ENCODE measurements around the gene SSX2IP. TPM values are rescaled to one million over a fixed set of nuclear protein-coding genes. Genes with fewer than 3 reads are reported as not detected.

The SSX2IP gene
- total and polyA plus RNA-seq, 2 experiments from 2014 or later: 23.2 to 28.4 TPM

GRCh38 chr1:84690397-84691121 lies at the start of gene SSX2IP (continued):
- no peak for TF ChIP-seq REST (IDR thresholded peaks at IDR 0.05; ENCODE audit: unreplicated experiment)

GRCh38 chr1:84738237-84738636 lies 48.0 kb upstream of the SSX2IP start:
- Histone ChIP-seq H3K36me3 (ENCODE audit: insufficient read depth) (no peaks in the 10 kb centered on the region), H3F3A (replicated peaks; ENCODE audit: low read depth) (no peaks in the 10 kb centered on the region; the same call in 1 of the 2 replicates), H3K4me1 (ENCODE audit: insufficient read depth) (peaks cover 36% of the 10 kb centered on the region), H4K20me1 (replicated peaks; ENCODE audit: insufficient read depth) (no peaks in the 10 kb centered on the region), H3K4me3 (no peak overlapping the region), H3K9me2 (ENCODE audit: insufficient read depth) (no peaks in the 10 kb centered on the region), H3K4me2 (no peak overlapping the region), H3K27ac (ENCODE audit: low read depth) (no peak overlapping the region), H2AFZ (peak overlapping the region; percentile 95), H3K27me3 (ENCODE audit: insufficient read depth) (no peaks in the 10 kb centered on the region), H3K79me2 (replicated peaks; ENCODE audit: insufficient read depth) (no peaks in the 10 kb centered on the region)
- H3K36me3 Mint-ChIP-seq (ENCODE audit: low read depth): peaks cover 2% of the 10 kb centered on the region; the same call in 1 of the 3 replicates
- no peak overlapping the region for H3K4me3 Mint-ChIP-seq
- H3K27ac Mint-ChIP-seq: no peak overlapping the region
- peaks cover 35% of the 10 kb centered on the region for H3K4me1 Mint-ChIP-seq
- no peaks in the 10 kb centered on the region; the same call in 1 of the 3 replicates for H3K9me3 Mint-ChIP-seq
- ATAC-seq: peak; percentile 66
- DNase-seq (ENCODE audit: low spot score): peak; percentile 26
- H3K27me3 Mint-ChIP-seq (ENCODE audit: insufficient read depth, low read depth, poor library complexity): no peaks in the 10 kb centered on the region
- no peak for TF ChIP-seq ZNF331 (CRISPR knock-in tag; IDR thresholded peaks at IDR 0.05; ENCODE audit: low read depth)
- no peak for TF ChIP-seq ZNF462 (CRISPR knock-in tag; IDR thresholded peaks at IDR 0.05)
- TF ChIP-seq STAT1 (IDR thresholded peaks at IDR 0.05; ENCODE audit: unreplicated experiment): no peak
- no peak for TF ChIP-seq ZNF114 (CRISPR knock-in tag; IDR thresholded peaks at IDR 0.05)
- TF ChIP-seq ETS1 (IDR thresholded peaks at IDR 0.05): no peak
- no peak for TF ChIP-seq POLR2AphosphoS5 (IDR thresholded peaks at IDR 0.05; ENCODE audit: low read depth)
- no peak for TF ChIP-seq NANOG (IDR thresholded peaks at IDR 0.05; ENCODE audit: borderline replicate concordance)
- TF ChIP-seq EZH2 (IDR thresholded peaks at IDR 0.05; ENCODE audit: low read depth, unreplicated experiment): no peak
- TF ChIP-seq EZH2phosphoT487 (IDR thresholded peaks at IDR 0.05; ENCODE audit: unreplicated experiment): no peak
- TF ChIP-seq CREB1 (CRISPR knock-in tag; IDR thresholded peaks at IDR 0.05; ENCODE audit: low read depth): no peak
